Chondrocyte (in vitro differentiated cells): ENCODE measurements around the gene AK5. TPM values are rescaled to one million over a fixed set of nuclear protein-coding genes. Genes with fewer than 3 reads are reported as not detected.

Experiments
- DNase-seq: peaks from one replicate; pipeline ENCODE4 v3.0.0; 2021; ENCODE audit warnings: mixed read lengths, low spot score
- H3K27ac Mint-ChIP-seq: one replicate; pipeline ENCODE4 v1.8.0; 2021; ENCODE audit warnings: mild to moderate bottlenecking, moderate library complexity, mixed read lengths; ENCODE audit not compliant: unreplicated experiment
- H3K27me3 Mint-ChIP-seq: 2 replicates; pipeline ENCODE4 v1.8.0; 2021; ENCODE audit warnings: low read depth, mixed read lengths
- H3K36me3 Mint-ChIP-seq: 2 replicates; pipeline ENCODE4 v1.8.0; 2021; ENCODE audit warnings: low read depth, mixed read lengths
- H3K4me1 Mint-ChIP-seq: 2 replicates; pipeline ENCODE4 v1.8.0; 2021; ENCODE audit warnings: low read depth, mild to moderate bottlenecking, mixed read lengths
- H3K4me3 Mint-ChIP-seq: one replicate; pipeline ENCODE4 v1.8.0; 2021; ENCODE audit warnings: mild to moderate bottlenecking, moderate library complexity, mixed read lengths; ENCODE audit not compliant: unreplicated experiment
- H3K9me3 Mint-ChIP-seq: 2 replicates; pipeline ENCODE4 v1.8.0; 2021; ENCODE audit warnings: low read depth, mixed read lengths
- CTCF ChIP-seq: fragments of 200-600 bp; sonication (generic); IDR thresholded peaks from 2 replicates; pipeline ENCODE4 v1.5.0; 2021; ENCODE audit warnings: antibody characterized with exemption, mild to moderate bottlenecking, moderate library complexity
- long read RNA-seq: library from polyadenylated mRNA; stranded (forward); transcript quantifications from one replicate; pipeline ENCODE4 v2.0.0, GENCODE V29; 2021
- total RNA-seq: library from RNA; stranded (reverse); gene quantifications from 3 replicates; pipeline ENCODE4 v1.2.1, GENCODE V29; 2021

Gene AK5, protein sequence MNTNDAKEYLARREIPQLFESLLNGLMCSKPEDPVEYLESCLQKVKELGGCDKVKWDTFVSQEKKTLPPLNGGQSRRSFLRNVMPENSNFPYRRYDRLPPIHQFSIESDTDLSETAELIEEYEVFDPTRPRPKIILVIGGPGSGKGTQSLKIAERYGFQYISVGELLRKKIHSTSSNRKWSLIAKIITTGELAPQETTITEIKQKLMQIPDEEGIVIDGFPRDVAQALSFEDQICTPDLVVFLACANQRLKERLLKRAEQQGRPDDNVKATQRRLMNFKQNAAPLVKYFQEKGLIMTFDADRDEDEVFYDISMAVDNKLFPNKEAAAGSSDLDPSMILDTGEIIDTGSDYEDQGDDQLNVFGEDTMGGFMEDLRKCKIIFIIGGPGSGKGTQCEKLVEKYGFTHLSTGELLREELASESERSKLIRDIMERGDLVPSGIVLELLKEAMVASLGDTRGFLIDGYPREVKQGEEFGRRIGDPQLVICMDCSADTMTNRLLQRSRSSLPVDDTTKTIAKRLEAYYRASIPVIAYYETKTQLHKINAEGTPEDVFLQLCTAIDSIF
- 6.1 to 6.9 TPM (median 6.2 TPM) in 3 replicates for total RNA-seq
- long read RNA-seq, transcript AK5-203 (14 exons, 3,251 nt), result major isoform, 7 of 8 reads
- long read RNA-seq, partial matches to known transcripts, result 0 of 8 reads
- long read RNA-seq, other reads (novel, unspliced or antisense), result 1 of 8 reads

- H3K27ac Mint-ChIP-seq, result no peak within 1 kb of the TSS
- H3K4me1 Mint-ChIP-seq, result peaks cover 10% of the 10 kb centered on the region
- H3K27me3 Mint-ChIP-seq, result no peaks in the 10 kb centered on the region
- no peaks in the 10 kb centered on the region for H3K36me3 Mint-ChIP-seq
- DNase-seq, result no peak
- peak; percentile 42 for TF ChIP-seq CTCF
- peak within 1 kb of the TSS; percentile 72 for H3K4me3 Mint-ChIP-seq
- no peaks in the 10 kb centered on the region for H3K9me3 Mint-ChIP-seq
Measured at GRCh38 chr1:77281491-77282186, at the start of gene AK5. AK5 (plus strand) TSS chr1:77282019; CDS start chr1:77282314, 295 bp downstream.

DNA sequence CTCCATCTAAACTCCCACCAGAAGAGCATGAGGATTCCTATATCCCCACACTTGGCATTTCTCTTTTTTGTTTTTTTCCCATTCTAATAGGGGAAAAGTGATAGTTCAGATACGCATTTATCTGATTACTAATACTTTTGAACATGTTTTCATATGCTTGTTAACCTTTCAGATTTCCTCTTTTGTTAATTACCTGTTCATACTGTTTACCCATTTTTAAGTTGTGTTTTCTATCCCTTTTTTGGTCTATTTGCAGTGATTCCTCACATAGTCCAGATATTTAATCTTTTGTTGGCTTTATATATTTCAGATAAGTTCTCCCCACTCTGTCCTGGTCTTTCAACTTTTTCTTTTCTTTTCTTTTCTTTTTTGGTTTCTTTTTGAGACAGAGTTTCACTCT lies 49.0 kb upstream of the AK5 start:
- Mint-ChIP-seq H3K27ac (no peak overlapping the region), H3K4me1 (peaks cover 20% of the 10 kb centered on the region), H3K9me3 (peaks cover 8% of the 10 kb centered on the region), H3K4me3 (no peak overlapping the region), H3K36me3 (peaks cover 2% of the 10 kb centered on the region), H3K27me3 (no peaks in the 10 kb centered on the region)
- TF ChIP-seq CTCF, result no peak
- no peak for DNase-seq

DNA sequence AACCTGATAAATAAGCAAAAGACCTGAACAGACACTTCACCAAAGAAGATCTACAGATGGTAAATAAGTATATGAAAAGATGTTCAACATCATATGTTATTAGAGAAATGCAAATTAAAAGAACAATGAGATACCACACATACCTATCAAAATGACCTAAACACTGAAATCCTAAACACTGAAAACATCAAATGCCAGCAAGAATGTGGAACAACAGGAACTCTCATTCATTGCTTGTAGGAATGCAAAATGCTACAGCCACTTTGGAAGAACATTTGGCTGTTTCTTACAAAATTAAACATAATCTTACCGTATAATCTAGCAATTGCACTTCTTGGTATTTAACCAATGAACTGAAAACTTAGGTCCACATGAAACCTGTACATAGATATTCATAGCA lies 47.7 kb upstream of the AK5 start:
- Mint-ChIP-seq H3K27me3 (no peaks in the 10 kb centered on the region), H3K4me1 (peaks cover 16% of the 10 kb centered on the region), H3K36me3 (peaks cover 2% of the 10 kb centered on the region), H3K4me3 (no peak overlapping the region), H3K27ac (no peak overlapping the region), H3K9me3 (peaks cover 8% of the 10 kb centered on the region)
- no peak for DNase-seq
- no peak for TF ChIP-seq CTCF

- Mint-ChIP-seq H3K27ac (no peak overlapping the region), H3K4me1 (peaks cover 8% of the 10 kb centered on the region), H3K36me3 (peaks cover 2% of the 10 kb centered on the region), H3K27me3 (no peaks in the 10 kb centered on the region), H3K4me3 (no peak overlapping the region), H3K9me3 (peaks cover 8% of the 10 kb centered on the region)
- TF ChIP-seq CTCF, result no peak
- no peak for DNase-seq
Measured at GRCh38 chr1:77234943-77235342, 46.9 kb upstream of the AK5 start.

DNA sequence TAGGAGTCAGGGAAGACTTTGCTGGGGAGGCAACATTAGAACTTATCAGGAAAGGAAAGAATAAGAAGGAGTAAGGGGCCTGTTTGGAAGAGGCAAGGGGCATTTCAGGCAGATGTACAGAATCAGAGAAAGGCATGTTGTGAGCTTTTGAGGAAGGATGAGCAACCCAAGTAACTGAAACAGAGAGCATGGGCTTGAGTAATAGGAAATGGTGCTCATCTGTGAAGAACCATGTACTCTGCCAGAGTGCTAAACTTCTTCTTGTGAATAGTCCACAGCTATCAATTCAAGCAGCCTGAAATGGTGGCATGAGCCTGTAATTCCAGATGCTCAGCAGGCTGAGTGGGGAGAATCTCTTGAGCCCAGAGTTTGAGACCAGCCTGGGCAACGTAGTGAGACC lies 43.4 kb upstream of the AK5 start:
- H3K4me3 Mint-ChIP-seq, result no peak overlapping the region
- H3K4me1 Mint-ChIP-seq, result no peaks in the 10 kb centered on the region
- no peak overlapping the region for H3K27ac Mint-ChIP-seq
- TF ChIP-seq CTCF, result no peak
- no peaks in the 10 kb centered on the region for H3K27me3 Mint-ChIP-seq
- no peak for DNase-seq
- peaks cover 6% of the 10 kb centered on the region for H3K9me3 Mint-ChIP-seq
- H3K36me3 Mint-ChIP-seq, result peaks cover 2% of the 10 kb centered on the region
